IMR-90 (cell line): ENCODE data around the gene MRGPRE. TPM values are rescaled to one million over a fixed set of nuclear protein-coding genes. Genes with fewer than 3 reads are reported as not detected.

Source experiments
- ATAC-seq: fragments of 200-7000 bp; cut with Tn5 transposase; 2 replicates; pipeline ENCODE4 v1.9.1; 2020; ENCODE audit warnings: low read depth, mild to moderate bottlenecking, moderate library complexity
- BruUV-seq: library from RNA; stranded (reverse); fragments of 400-500 nt; replicated peaks from 2 replicates; lab custom pipeline; 2021; lab: Mats Ljungman, UMichigan
- CTCF ChIA-PET: fragments of 300-600 bp; formaldehyde crosslinking; extraction: SDS; loops from one replicate; lab custom pipeline; 2021; ENCODE audit warnings: antibody characterized with exemption; lab: Yijun Ruan, JAX
- POLR2A ChIA-PET: fragments of 300-600 bp; sonication (Branson Sonifier 250); formaldehyde crosslinking; loops from one replicate; lab custom pipeline; 2022; ENCODE audit warnings: antibody characterized with exemption; ENCODE audit not compliant: unreplicated experiment; lab: Charles Lee
- DNase-seq: peaks from one replicate; pipeline ENCODE4 v3.0.0; 2013
- H2AFZ ChIP-seq: replicated peaks from 2 replicates; pipeline ENCODE3; 2013; ENCODE audit warnings: low read length, mild to moderate bottlenecking; ENCODE audit not compliant: poor library complexity
- H2AK5ac ChIP-seq: 2 replicates; pipeline ENCODE4 v1.6.1; 2013; ENCODE audit warnings: low read depth, low read length, inconsistent platforms
- H2AK9ac ChIP-seq: replicated peaks from 2 replicates; pipeline ENCODE3; 2013; ENCODE audit warnings: mild to moderate bottlenecking, low read depth, low read length, moderate library complexity; ENCODE audit not compliant: poor library complexity
- H2BK120ac ChIP-seq: 2 replicates; pipeline ENCODE4 v1.6.1; 2013; ENCODE audit warnings: low read depth, low read length, inconsistent platforms
- H2BK15ac ChIP-seq: 3 replicates; pipeline ENCODE4 v1.6.1; 2013; ENCODE audit warnings: low read depth, low read length, inconsistent platforms
- H2BK20ac ChIP-seq: 2 replicates; pipeline ENCODE4 v1.6.1; 2013; ENCODE audit warnings: low read depth, mild to moderate bottlenecking, inconsistent platforms, low read length, moderate library complexity
- H2BK5ac ChIP-seq: 2 replicates; pipeline ENCODE4 v1.6.1; 2013; ENCODE audit warnings: mild to moderate bottlenecking, low read depth, low read length, inconsistent platforms; ENCODE audit not compliant: poor library complexity, severe bottlenecking
- H3K14ac ChIP-seq: replicated peaks from 2 replicates; pipeline ENCODE4 v1.6.1; 2013; ENCODE audit warnings: low read depth, low read length, inconsistent platforms
- H3K18ac ChIP-seq: 2 replicates; pipeline ENCODE4 v1.6.1; 2013; ENCODE audit warnings: low read depth, low read length, control low read depth
- H3K23ac ChIP-seq: 2 replicates; pipeline ENCODE4 v1.6.1; 2013; ENCODE audit warnings: low read depth, low read length, inconsistent platforms
- H3K27ac ChIP-seq: 2 replicates; pipeline ENCODE4 v1.5.1; 2013; ENCODE audit warnings: mild to moderate bottlenecking, control low read depth, low read length; ENCODE audit not compliant: insufficient read depth
- H3K27me3 ChIP-seq: 2 replicates; pipeline ENCODE4 v1.6.1; 2013; ENCODE audit warnings: low read length; ENCODE audit not compliant: control insufficient read depth, insufficient read depth
- H3K36me3 ChIP-seq: 2 replicates; pipeline ENCODE4 v1.6.1; 2013; ENCODE audit warnings: low read length, mixed read lengths; ENCODE audit not compliant: control insufficient read depth, insufficient read depth
- H3K4ac ChIP-seq: 2 replicates; pipeline ENCODE4 v1.6.1; 2013; ENCODE audit warnings: low read depth, low read length, inconsistent platforms
- H3K4me1 ChIP-seq: 2 replicates; pipeline ENCODE4 v1.6.1; 2013; ENCODE audit warnings: low read length, mixed read lengths; ENCODE audit not compliant: control insufficient read depth, insufficient read depth
- H3K4me2 ChIP-seq: 2 replicates; pipeline ENCODE4 v1.6.1; 2013; ENCODE audit warnings: low read depth, mild to moderate bottlenecking, control low read depth, low read length, moderate library complexity
- H3K4me3 ChIP-seq: 2 replicates; pipeline ENCODE4 v1.5.1; 2013; ENCODE audit warnings: low read depth, mild to moderate bottlenecking, control low read depth, low read length, moderate library complexity; ENCODE audit not compliant: insufficient read depth
- H3K56ac ChIP-seq: 2 replicates; pipeline ENCODE4 v1.6.1; 2013; ENCODE audit warnings: low read length, inconsistent platforms; ENCODE audit not compliant: insufficient read depth; ENCODE audit errors: extremely low read depth
- H3K79me1 ChIP-seq, 2 experiments: 2 replicates each; pipeline ENCODE4 v1.6.1; 2013; ENCODE audit warnings: low read length in 2 of 2, inconsistent platforms in 1 of 2, low read depth in 1 of 2
- H3K9ac ChIP-seq: 2 replicates; pipeline ENCODE4 v1.6.1; 2013; ENCODE audit warnings: low read depth, low read length, control low read depth
- H3K9me1 ChIP-seq: 2 replicates; pipeline ENCODE4 v1.6.1; 2013; ENCODE audit warnings: low read length, inconsistent platforms; ENCODE audit not compliant: insufficient read depth
- H3K9me3 ChIP-seq: 2 replicates; pipeline ENCODE4 v1.6.1; 2013; ENCODE audit warnings: low read length; ENCODE audit not compliant: control insufficient read depth, insufficient read depth
- H4K20me1 ChIP-seq: 2 replicates; pipeline ENCODE4 v1.6.1; 2013; ENCODE audit warnings: low read length, inconsistent platforms; ENCODE audit not compliant: insufficient read depth
- H4K5ac ChIP-seq: 2 replicates; pipeline ENCODE4 v1.6.1; 2013; ENCODE audit warnings: mild to moderate bottlenecking, low read depth, low read length, control low read depth
- H4K8ac ChIP-seq, 2 experiments: 2 replicates each; pipeline ENCODE4 v1.6.1; 2013; ENCODE audit warnings: low read depth in 2 of 2, low read length in 2 of 2, control low read depth in 1 of 2, inconsistent platforms in 1 of 2
- H4K91ac ChIP-seq: 2 replicates; pipeline ENCODE4 v1.6.1; 2013; ENCODE audit warnings: low read depth, low read length, inconsistent platforms; ENCODE audit not compliant: insufficient read depth
- BHLHE40 ChIP-seq: fragments of 150-350 bp; IDR thresholded peaks from 2 replicates; pipeline ENCODE4 v1.6.1; 2016; ENCODE audit warnings: mild to moderate bottlenecking, low read depth, low read length
- CEBPB ChIP-seq: IDR thresholded peaks from 2 replicates; pipeline ENCODE4 v1.6.1; 2012; ENCODE audit warnings: low read depth, low read length, improper control_type of control experiment
- CHD1 ChIP-seq: IDR thresholded peaks from 2 replicates; pipeline ENCODE4 v1.6.1; 2012; ENCODE audit warnings: low read depth, low read length, improper control_type of control experiment
- FOS ChIP-seq: fragments of 150-350 bp; IDR thresholded peaks from 2 replicates; pipeline ENCODE4 v1.6.1; 2016; ENCODE audit warnings: low read depth, low read length
- MAFK ChIP-seq: IDR thresholded peaks from 2 replicates; pipeline ENCODE4 v1.6.1; 2012; ENCODE audit warnings: low read depth, low read length, improper control_type of control experiment
- MAZ ChIP-seq: IDR thresholded peaks from 2 replicates; pipeline ENCODE4 v1.6.1; 2012; ENCODE audit warnings: low read depth, mild to moderate bottlenecking, low read length, improper control_type of control experiment, moderate library complexity, borderline replicate concordance
- MXI1 ChIP-seq: IDR thresholded peaks from 2 replicates; pipeline ENCODE4 v1.6.1; 2012; ENCODE audit warnings: low read depth, mild to moderate bottlenecking, low read length, moderate library complexity, borderline replicate concordance
- NFE2L2 ChIP-seq: fragments of 150-350 bp; IDR thresholded peaks from 2 replicates; pipeline ENCODE4 v1.6.1; 2016; ENCODE audit warnings: low read depth, mild to moderate bottlenecking, low read length
- POLR2A ChIP-seq: IDR thresholded peaks from 2 replicates; pipeline ENCODE4 v1.6.1; 2012; ENCODE audit warnings: mild to moderate bottlenecking, low read depth, low read length
- RAD21 ChIP-seq: IDR thresholded peaks from 2 replicates; pipeline ENCODE4 v1.6.1; 2012; ENCODE audit warnings: low read length, improper control_type of control experiment
- RCOR1 ChIP-seq: IDR thresholded peaks from 2 replicates; pipeline ENCODE4 v1.6.1; 2012; ENCODE audit warnings: mild to moderate bottlenecking, low read length, improper control_type of control experiment; ENCODE audit not compliant: insufficient replicate concordance
- RFX5 ChIP-seq: IDR thresholded peaks from 2 replicates; pipeline ENCODE4 v1.8.0; 2012; ENCODE audit warnings: low read depth, mild to moderate bottlenecking, low read length, moderate library complexity
- SMC3 ChIP-seq: fragments of 150-350 bp; IDR thresholded peaks from 2 replicates; pipeline ENCODE4 v1.6.1; 2016; ENCODE audit warnings: low read depth, mild to moderate bottlenecking, antibody characterized with exemption, low read length, moderate library complexity
- whole genome bisulfite sequencing, 2 experiments: methylation state at CpG; one replicate each; pipeline versions ENCODE4 v1.1.5 to v1.1.7; 2013; ENCODE audit warnings: missing lambda C conversion rate in 2 of 2; ENCODE audit not compliant: insufficient read length in 1 of 2; ENCODE audit errors: extremely low coverage in 2 of 2; 5-methylcytosine and 5-hydroxymethylcytosine counted together
- dilution Hi-C: fragments of 300-500 bp; cut with HindIII; formaldehyde crosslinking; loops from one replicate; pipeline ENCODE4 v1.14.3; 2018; ENCODE audit warnings: low sequenced_read_pairs; ENCODE audit not compliant: unreplicated experiment
- in situ Hi-C: fragments of 300-500 bp; cut with MboI; formaldehyde crosslinking; loops from 3 replicates; pipeline ENCODE4 v1.14.3; 2019; ENCODE audit warnings: low sequenced_read_pairs, inconsistent platforms, mixed read lengths
- intact Hi-C: fragments of 100-400 bp; cut with micrococcal nuclease; formaldehyde crosslinking; loops from 2 replicates; pipeline ENCODE4 v1.10.0; 2022
- polyA plus RNA-seq, 3 experiments: library from polyadenylated mRNA; depleted of rRNA; stranded (reverse); fragments of >200 nt; gene quantifications; 2 replicates each; pipeline ENCODE4 v1.2.3, GENCODE V29; 2012; ENCODE audit warnings: low replicate concordance in 1 of 3
- total RNA-seq: library from RNA; depleted of rRNA; stranded (reverse); fragments of >200 nt; gene quantifications from 2 replicates; pipeline ENCODE4 v1.2.3, GENCODE V29; 2012
- TF ChIP-seq, protein P1 (sequence below): conservative IDR thresholded peaks from 2 replicates; pipeline ENCODE4 v1.5.1; 2012; ENCODE audit warnings: mild to moderate bottlenecking, low read depth, low read length, improper control_type of control experiment
- TF ChIP-seq, protein P2 (sequence below): fragments of 150-350 bp; IDR thresholded peaks from 2 replicates; pipeline ENCODE4 v1.6.1; 2016; ENCODE audit warnings: low read depth, mild to moderate bottlenecking, low read length, moderate library complexity, borderline replicate concordance
- TF ChIP-seq, protein P3 (sequence below): fragments of 150-350 bp; IDR thresholded peaks from 2 replicates; pipeline ENCODE4 v1.6.1; 2017; ENCODE audit warnings: mild to moderate bottlenecking, antibody characterized with exemption, low read length, low read depth

The MRGPRE gene
- total and polyA plus RNA-seq, 2 of the 4 experiments (the other 2 are of a cell fraction) = not detected

DNA sequence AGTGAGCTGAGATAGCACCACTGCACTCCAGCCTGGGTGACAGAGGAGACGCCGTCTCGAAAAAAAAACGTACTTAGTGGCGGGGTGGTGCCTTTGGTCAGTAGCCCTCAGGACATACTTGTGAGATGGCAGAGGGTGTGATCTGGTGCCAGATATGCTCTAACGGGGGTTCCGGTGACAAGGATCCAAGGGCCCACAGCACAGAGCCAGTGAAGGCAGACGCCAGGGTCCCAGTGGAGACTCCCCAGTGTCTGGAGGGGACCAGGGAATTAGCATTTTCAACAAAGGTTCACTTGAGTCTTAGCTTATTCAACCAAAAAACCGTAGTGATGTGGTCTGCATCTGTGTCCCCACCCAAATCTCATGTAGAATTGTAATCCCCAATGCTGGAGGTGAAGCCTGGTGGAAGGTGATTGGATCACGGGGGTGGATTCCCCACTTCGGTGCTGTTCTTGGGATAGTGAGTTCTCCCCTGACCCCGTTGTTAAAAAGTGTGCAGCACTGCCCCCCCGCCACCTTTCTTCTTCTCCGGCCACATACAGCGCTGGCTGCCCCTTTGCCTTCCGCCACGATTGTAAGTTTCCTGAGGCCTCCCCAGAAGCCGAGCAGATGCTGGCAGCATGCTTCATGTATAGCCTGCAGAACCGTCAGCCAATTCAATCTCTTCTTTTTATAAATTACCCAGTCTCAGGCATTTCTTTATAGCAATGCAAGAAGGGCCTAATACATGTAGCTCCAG, 40.5 kb downstream of the MRGPRE start:
- H2BK20ac ChIP-seq = no peak overlapping the region
- H3K56ac ChIP-seq = no peak overlapping the region
- no peak for DNase-seq
- in situ Hi-C loops (no loop called here), dilution Hi-C loops (no loop called here), intact Hi-C loops (no loop called here)
- H4K91ac ChIP-seq = no peak overlapping the region
- TF ChIP-seq CEBPB (no peak), RAD21 (no peak), BHLHE40 (no peak), CHD1 (no peak), FOS (no peak), SMC3 (no peak), POLR2A (no peak), MAFK (no peak), MAZ (no peak), MXI1 (no peak), RFX5 (no peak), RCOR1 (no peak), NFE2L2 (no peak)
- TF ChIP-seq, protein P1, sequence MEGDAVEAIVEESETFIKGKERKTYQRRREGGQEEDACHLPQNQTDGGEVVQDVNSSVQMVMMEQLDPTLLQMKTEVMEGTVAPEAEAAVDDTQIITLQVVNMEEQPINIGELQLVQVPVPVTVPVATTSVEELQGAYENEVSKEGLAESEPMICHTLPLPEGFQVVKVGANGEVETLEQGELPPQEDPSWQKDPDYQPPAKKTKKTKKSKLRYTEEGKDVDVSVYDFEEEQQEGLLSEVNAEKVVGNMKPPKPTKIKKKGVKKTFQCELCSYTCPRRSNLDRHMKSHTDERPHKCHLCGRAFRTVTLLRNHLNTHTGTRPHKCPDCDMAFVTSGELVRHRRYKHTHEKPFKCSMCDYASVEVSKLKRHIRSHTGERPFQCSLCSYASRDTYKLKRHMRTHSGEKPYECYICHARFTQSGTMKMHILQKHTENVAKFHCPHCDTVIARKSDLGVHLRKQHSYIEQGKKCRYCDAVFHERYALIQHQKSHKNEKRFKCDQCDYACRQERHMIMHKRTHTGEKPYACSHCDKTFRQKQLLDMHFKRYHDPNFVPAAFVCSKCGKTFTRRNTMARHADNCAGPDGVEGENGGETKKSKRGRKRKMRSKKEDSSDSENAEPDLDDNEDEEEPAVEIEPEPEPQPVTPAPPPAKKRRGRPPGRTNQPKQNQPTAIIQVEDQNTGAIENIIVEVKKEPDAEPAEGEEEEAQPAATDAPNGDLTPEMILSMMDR = no peak
- TF ChIP-seq, protein P2, sequence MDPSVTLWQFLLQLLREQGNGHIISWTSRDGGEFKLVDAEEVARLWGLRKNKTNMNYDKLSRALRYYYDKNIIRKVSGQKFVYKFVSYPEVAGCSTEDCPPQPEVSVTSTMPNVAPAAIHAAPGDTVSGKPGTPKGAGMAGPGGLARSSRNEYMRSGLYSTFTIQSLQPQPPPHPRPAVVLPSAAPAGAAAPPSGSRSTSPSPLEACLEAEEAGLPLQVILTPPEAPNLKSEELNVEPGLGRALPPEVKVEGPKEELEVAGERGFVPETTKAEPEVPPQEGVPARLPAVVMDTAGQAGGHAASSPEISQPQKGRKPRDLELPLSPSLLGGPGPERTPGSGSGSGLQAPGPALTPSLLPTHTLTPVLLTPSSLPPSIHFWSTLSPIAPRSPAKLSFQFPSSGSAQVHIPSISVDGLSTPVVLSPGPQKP = no peak
- TF ChIP-seq, protein P3, sequence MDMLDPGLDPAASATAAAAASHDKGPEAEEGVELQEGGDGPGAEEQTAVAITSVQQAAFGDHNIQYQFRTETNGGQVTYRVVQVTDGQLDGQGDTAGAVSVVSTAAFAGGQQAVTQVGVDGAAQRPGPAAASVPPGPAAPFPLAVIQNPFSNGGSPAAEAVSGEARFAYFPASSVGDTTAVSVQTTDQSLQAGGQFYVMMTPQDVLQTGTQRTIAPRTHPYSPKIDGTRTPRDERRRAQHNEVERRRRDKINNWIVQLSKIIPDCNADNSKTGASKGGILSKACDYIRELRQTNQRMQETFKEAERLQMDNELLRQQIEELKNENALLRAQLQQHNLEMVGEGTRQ = no peak
- peaks cover 47% of the 10 kb centered on the region for H3K27me3 ChIP-seq
- H3K4ac ChIP-seq = no peak overlapping the region
- no peaks in the 10 kb centered on the region for H3K9me1 ChIP-seq
- no peaks in the 10 kb centered on the region for H3K36me3 ChIP-seq
- ATAC-seq = no peak
- H2BK15ac ChIP-seq = no peak overlapping the region
- no peak overlapping the region for H4K8ac ChIP-seq
- no peaks in the 10 kb centered on the region for H4K20me1 ChIP-seq
- no peaks in the 10 kb centered on the region for H3K4me1 ChIP-seq
- no peak overlapping the region for H3K4me3 ChIP-seq
- no peak overlapping the region for H4K5ac ChIP-seq
- H2AFZ ChIP-seq = no peak overlapping the region
- no peak overlapping the region for H3K27ac ChIP-seq
- BruUV-seq = no TSS peak
- no peak overlapping the region for H3K23ac ChIP-seq
- ChIA-PET CTCF (no interaction called here), POLR2A (no interaction called here)
- no peak overlapping the region for H3K9ac ChIP-seq
- H3K9me3 ChIP-seq = no peaks in the 10 kb centered on the region
- H2BK120ac ChIP-seq = no peak overlapping the region
- H3K79me1 ChIP-seq = no peaks in the 10 kb centered on the region
- H3K14ac ChIP-seq = no peak overlapping the region
- no peak overlapping the region for H3K4me2 ChIP-seq
- no peak overlapping the region for H2BK5ac ChIP-seq
- 78% methylated on average over 7 of the region's 19 CpGs; no CpG with 5 or more reads in 1 of the 2 experiments for WGBS, 2 experiments
- no peak overlapping the region for H2AK5ac ChIP-seq
- H2AK9ac ChIP-seq = no peak overlapping the region
- H3K18ac ChIP-seq = no peak overlapping the region
